ENCODE measurements around the gene SLC9A9.

The SLC9A9 gene

GRCh38 chr3:143848704-143849103 is 436 bp upstream of the SLC9A9 start:
- DNase-seq (ENCODE audit: low read depth in 2 of 2, low spot score in 1 of 2) = no peak

- DNase-seq (ENCODE audit: low read depth in 2 of 2, low spot score in 1 of 2) = no peak
Measured at GRCh38 chr3:143843587-143843986, 4.7 kb downstream of the SLC9A9 start.

GRCh38 chr3:143840636-143841035 is 7.6 kb downstream of the SLC9A9 start:
- no peak for DNase-seq (ENCODE audit: low read depth in 2 of 2, low spot score in 1 of 2)

GRCh38 chr3:143839980-143840379 is 8.3 kb downstream of the SLC9A9 start:
- no peak for DNase-seq (ENCODE audit: low read depth in 2 of 2, low spot score in 1 of 2)

GRCh38 chr3:143837076-143837475 is 11.2 kb downstream of the SLC9A9 start:
- DNase-seq (ENCODE audit: low read depth in 2 of 2, low spot score in 1 of 2) = no peak

GRCh38 chr3:143835312-143835711 is 13.0 kb downstream of the SLC9A9 start:
- DNase-seq (ENCODE audit: low read depth in 2 of 2, low spot score in 1 of 2) = no peak

- no peak for DNase-seq (ENCODE audit: low read depth in 2 of 2, low spot score in 1 of 2)
Measured at GRCh38 chr3:143832433-143832832, 15.8 kb downstream of the SLC9A9 start.

- no peak for DNase-seq (ENCODE audit: low read depth in 2 of 2, low spot score in 1 of 2)
Measured at GRCh38 chr3:143831994-143832393, 16.3 kb downstream of the SLC9A9 start.

GRCh38 chr3:143831208-143831607 is 17.1 kb downstream of the SLC9A9 start:
- DNase-seq (ENCODE audit: low read depth in 2 of 2, low spot score in 1 of 2) = no peak

- no peak for DNase-seq (ENCODE audit: low read depth in 2 of 2, low spot score in 1 of 2)
Measured at GRCh38 chr3:143830786-143831185, 17.5 kb downstream of the SLC9A9 start.

- DNase-seq (ENCODE audit: low read depth in 2 of 2, low spot score in 1 of 2) = no peak
Measured at GRCh38 chr3:143830063-143830462, 18.2 kb downstream of the SLC9A9 start.

- no peak for DNase-seq (ENCODE audit: low read depth in 2 of 2, low spot score in 1 of 2)
Measured at GRCh38 chr3:143827425-143827824, 20.8 kb downstream of the SLC9A9 start.

GRCh38 chr3:143826296-143826695 is 22.0 kb downstream of the SLC9A9 start:
- no peak for DNase-seq (ENCODE audit: low read depth in 2 of 2, low spot score in 1 of 2)

GRCh38 chr3:143825513-143825912 is 22.8 kb downstream of the SLC9A9 start:
- DNase-seq (ENCODE audit: low read depth in 2 of 2, low spot score in 1 of 2) = no peak

GRCh38 chr3:143824735-143825385 is 23.4 kb downstream of the SLC9A9 start:
- DNase-seq (ENCODE audit: low read depth in 2 of 2, low spot score in 1 of 2) = no peak

GRCh38 chr3:143822798-143823197 is 25.5 kb downstream of the SLC9A9 start:
- no peak for DNase-seq (ENCODE audit: low read depth in 2 of 2, low spot score in 1 of 2)

GRCh38 chr3:143822374-143822773 is 25.9 kb downstream of the SLC9A9 start:
- DNase-seq (ENCODE audit: low read depth in 2 of 2, low spot score in 1 of 2) = no peak

- DNase-seq (ENCODE audit: low read depth in 2 of 2, low spot score in 1 of 2) = no peak
Measured at GRCh38 chr3:143821862-143822261, 26.4 kb downstream of the SLC9A9 start.

GRCh38 chr3:143820466-143821221 is 27.6 kb downstream of the SLC9A9 start:
- no peak for DNase-seq (ENCODE audit: low read depth in 2 of 2, low spot score in 1 of 2)

GRCh38 chr3:143819890-143820289 is 28.4 kb downstream of the SLC9A9 start:
- no peak for DNase-seq (ENCODE audit: low read depth in 2 of 2, low spot score in 1 of 2)

- no peak for DNase-seq (ENCODE audit: low read depth in 2 of 2, low spot score in 1 of 2)
Measured at GRCh38 chr3:143814443-143814889, 33.8 kb downstream of the SLC9A9 start.

GRCh38 chr3:143812481-143812880 is 35.8 kb downstream of the SLC9A9 start:
- DNase-seq (ENCODE audit: low read depth in 2 of 2, low spot score in 1 of 2) = no peak

- no peak for DNase-seq (ENCODE audit: low read depth in 2 of 2, low spot score in 1 of 2)
Measured at GRCh38 chr3:143811602-143812001, 36.7 kb downstream of the SLC9A9 start.

All from stimulated activated CD8-positive, alpha-beta memory T cell treated with anti-CD3 and anti-CD28 coated beads, Interleukin-4, amount 100 ng/mL, for 1 hour (primary cell).